Activated T-helper 1 cell treated with anti-CD3 and anti-CD28 coated beads, Interleukin-12 subunit alpha, Interleukin-12 subunit beta, Interleukin-2, Interleukin-4 antibody, amounts not matched to agents 30 ng/mL and 10 ng/mL and 1 ng/mL, durations not matched to agents 14 hours and 24 hours and 36 hours (primary cell): Measurements from ENCODE around the gene CFAP251. TPM values are rescaled to one million over a fixed set of nuclear protein-coding genes. Genes with fewer than 3 reads are reported as not detected.
A peak's percentile ranks its signal among the peaks of the same experiment; 100 is the strongest.

Experiments used
- DNase-seq: peaks from one replicate; pipeline ENCODE4 v3.0.0; 2021; ENCODE audit warnings: low spot score
- H3K27ac Mint-ChIP-seq: one replicate; pipeline ENCODE4 v1.8.0; 2021; ENCODE audit warnings: mild to moderate bottlenecking, mixed read lengths
- H3K27me3 Mint-ChIP-seq: one replicate; pipeline ENCODE4 v1.8.0; 2022; ENCODE audit warnings: mild to moderate bottlenecking, moderate library complexity, mixed read lengths; ENCODE audit not compliant: insufficient read depth
- H3K36me3 Mint-ChIP-seq: one replicate; pipeline ENCODE4 v1.8.0; 2021; ENCODE audit warnings: low read depth, mixed read lengths
- H3K4me1 Mint-ChIP-seq: one replicate; pipeline ENCODE4 v1.8.0; 2021; ENCODE audit warnings: low read depth, mixed read lengths
- H3K4me3 Mint-ChIP-seq: one replicate; pipeline ENCODE4 v1.8.0; 2021; ENCODE audit warnings: mild to moderate bottlenecking, moderate library complexity, mixed read lengths
- H3K9me3 Mint-ChIP-seq: one replicate; pipeline ENCODE4 v1.8.0; 2021; ENCODE audit warnings: mixed read lengths
- intact Hi-C: fragments of 100-400 bp; cut with micrococcal nuclease; formaldehyde crosslinking; loops from one replicate; pipeline ENCODE4 v1.15.1; 2024
- total RNA-seq: library from RNA; stranded (reverse); gene quantifications from 2 replicates; pipeline ENCODE4 v1.2.3, GENCODE V29; 2022

The CFAP251 gene
- total RNA-seq, 1 donor from 2014 or later: 0.65 TPM

GRCh38 chr12:122012184-122012583 lies 93.8 kb downstream of the CFAP251 start:
- H3K36me3 Mint-ChIP-seq: no peaks in the 10 kb centered on the region
- H3K9me3 Mint-ChIP-seq: no peaks in the 10 kb centered on the region
- peaks cover 5% of the 10 kb centered on the region for H3K4me1 Mint-ChIP-seq
- intact Hi-C loops: no loop called here
- peaks cover 5% of the 10 kb centered on the region for H3K27me3 Mint-ChIP-seq
- no peak for DNase-seq
- H3K27ac Mint-ChIP-seq: no peak overlapping the region
- H3K4me3 Mint-ChIP-seq: no peak overlapping the region

GRCh38 chr12:122013136-122013535 lies 94.7 kb downstream of the CFAP251 start:
- Mint-ChIP-seq H3K9me3 (peaks cover under 1% of the 10 kb centered on the region), H3K36me3 (no peaks in the 10 kb centered on the region), H3K27me3 (peaks cover 5% of the 10 kb centered on the region), H3K27ac (no peak overlapping the region), H3K4me1 (no peaks in the 10 kb centered on the region), H3K4me3 (no peak overlapping the region)
- intact Hi-C loops: no loop called here
- no peak for DNase-seq

DNA sequence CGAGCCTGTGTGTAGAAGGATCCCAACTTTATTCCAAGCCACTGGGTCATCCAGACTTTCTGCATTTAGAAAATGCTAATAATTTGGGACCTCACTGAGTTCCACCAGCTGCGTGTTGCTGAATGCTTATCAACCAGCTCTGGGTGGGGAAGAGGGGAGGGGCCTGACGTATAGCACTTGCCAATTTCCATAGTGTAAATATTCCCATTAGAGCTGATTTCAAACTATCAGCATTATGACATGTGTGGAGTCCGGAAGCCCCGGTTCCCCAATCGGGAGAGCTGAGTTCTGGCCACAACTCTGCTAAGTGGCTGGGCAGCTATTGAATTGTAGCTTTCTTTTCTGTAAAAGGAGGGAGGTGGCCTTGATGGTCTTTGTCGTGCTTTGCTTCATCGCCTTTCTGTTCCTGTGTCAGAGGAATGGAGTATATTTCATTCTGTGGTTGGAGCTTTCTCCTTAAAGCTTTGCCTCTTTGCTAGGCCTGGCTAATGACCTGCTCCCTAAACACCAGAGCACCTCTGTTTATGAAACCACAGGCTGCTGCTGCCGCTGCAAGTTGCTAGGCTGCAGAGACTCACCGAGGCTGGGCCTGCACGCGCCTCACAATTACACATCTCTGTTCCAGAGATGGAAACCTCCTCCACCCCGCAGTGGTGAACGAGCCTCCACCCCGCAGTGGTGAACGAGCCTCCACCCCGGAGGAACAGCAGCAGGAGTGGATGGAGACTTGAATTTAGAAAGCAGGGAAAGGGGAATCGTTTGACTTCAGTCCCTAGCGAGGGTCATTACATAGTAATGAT lies 95.6 kb downstream of the CFAP251 start:
- H3K4me1 Mint-ChIP-seq: no peaks in the 10 kb centered on the region
- intact Hi-C loops: no loop called here
- no peak overlapping the region for H3K27ac Mint-ChIP-seq
- peaks cover 13% of the 10 kb centered on the region for H3K27me3 Mint-ChIP-seq
- H3K36me3 Mint-ChIP-seq: no peaks in the 10 kb centered on the region
- H3K4me3 Mint-ChIP-seq: no peak overlapping the region
- H3K9me3 Mint-ChIP-seq: peaks cover 8% of the 10 kb centered on the region
- DNase-seq: no peak

- H3K4me1 Mint-ChIP-seq: no peaks in the 10 kb centered on the region
- no peaks in the 10 kb centered on the region for H3K36me3 Mint-ChIP-seq
Observed at GRCh38 chr12:122014781-122015180, 96.4 kb downstream of the CFAP251 start.

GRCh38 chr12:122018457-122018856 lies 100.1 kb downstream of the CFAP251 start:
- DNase-seq: no peak
- H3K27ac Mint-ChIP-seq: no peak overlapping the region
- intact Hi-C loops: no loop called here
- no peak overlapping the region for H3K4me3 Mint-ChIP-seq
- peaks cover 10% of the 10 kb centered on the region for H3K9me3 Mint-ChIP-seq
- peaks cover 32% of the 10 kb centered on the region for H3K27me3 Mint-ChIP-seq
- H3K4me1 Mint-ChIP-seq: peaks cover 12% of the 10 kb centered on the region
- H3K36me3 Mint-ChIP-seq: peaks cover 4% of the 10 kb centered on the region

More at GRCh38 chr12:122014781-122015180, 96.4 kb downstream of the CFAP251 start:
- no peak overlapping the region for H3K27ac Mint-ChIP-seq
- intact Hi-C loops: no loop called here
- H3K4me3 Mint-ChIP-seq: no peak overlapping the region
- H3K9me3 Mint-ChIP-seq: peaks cover 10% of the 10 kb centered on the region
- peaks cover 19% of the 10 kb centered on the region for H3K27me3 Mint-ChIP-seq
- no peak for DNase-seq

GRCh38 chr12:122018937-122019336 lies 100.5 kb downstream of the CFAP251 start:
- Mint-ChIP-seq H3K4me1 (peaks cover 13% of the 10 kb centered on the region), H3K27ac (no peak overlapping the region), H3K27me3 (peaks cover 32% of the 10 kb centered on the region), H3K36me3 (peaks cover 4% of the 10 kb centered on the region), H3K4me3 (no peak overlapping the region), H3K9me3 (peaks cover 10% of the 10 kb centered on the region)
- intact Hi-C loops: no loop called here
- no peak for DNase-seq

- DNase-seq: no peak
- H3K27ac Mint-ChIP-seq: peak overlapping the region; percentile 65
- H3K4me3 Mint-ChIP-seq: peak overlapping the region; percentile 87
- intact Hi-C loops: loop anchor here (5.0 kb wide), 1 partner anchor 62 kb away; no protein-coding TSS in a partner anchor
- peaks cover 13% of the 10 kb centered on the region for H3K4me1 Mint-ChIP-seq
- H3K9me3 Mint-ChIP-seq: peaks cover 10% of the 10 kb centered on the region
- peaks cover 4% of the 10 kb centered on the region for H3K36me3 Mint-ChIP-seq
- H3K27me3 Mint-ChIP-seq: peaks cover 32% of the 10 kb centered on the region
Observed at GRCh38 chr12:122020795-122021192, 102.4 kb downstream of the CFAP251 start.

DNA sequence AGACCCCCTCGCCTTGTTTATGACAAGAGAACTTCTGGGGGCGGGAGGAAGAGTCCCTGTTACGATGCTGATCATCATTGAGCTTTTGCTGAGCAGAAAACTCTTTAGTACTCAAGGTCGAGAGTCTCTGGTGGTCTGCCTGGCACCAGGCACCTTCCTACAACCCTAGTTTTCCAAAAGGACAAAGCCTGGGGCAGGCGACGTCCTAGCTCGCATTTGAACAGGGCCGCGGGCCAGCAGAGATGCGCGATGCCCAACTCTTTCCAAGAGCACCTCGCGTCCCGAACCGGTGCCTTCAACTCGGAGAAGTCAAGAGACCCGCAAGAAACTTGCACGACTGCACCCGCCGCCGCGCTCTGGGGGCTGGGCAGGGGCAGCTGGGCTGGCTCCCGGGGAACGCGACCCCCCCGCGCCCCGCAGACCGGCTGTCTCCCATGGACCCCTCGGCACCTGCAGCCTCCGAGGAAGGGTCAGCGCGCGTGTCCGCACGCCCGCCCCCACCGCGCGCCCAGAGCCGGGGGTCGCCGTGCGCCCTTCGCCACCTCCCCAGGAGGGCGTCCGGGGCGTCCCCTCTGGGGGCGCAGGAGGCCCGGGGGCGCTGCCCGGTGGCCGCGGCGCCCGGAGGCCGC lies 102.9 kb downstream of the CFAP251 start:
- peaks cover 10% of the 10 kb centered on the region for H3K9me3 Mint-ChIP-seq
- intact Hi-C loops: loop anchor here (5.0 kb wide), 1 partner anchor 61 kb away; no protein-coding TSS in a partner anchor
- no peak for DNase-seq
- peaks cover 32% of the 10 kb centered on the region for H3K27me3 Mint-ChIP-seq
- H3K36me3 Mint-ChIP-seq: peaks cover 4% of the 10 kb centered on the region
- peak overlapping the region; percentile 87 for H3K4me3 Mint-ChIP-seq
- H3K4me1 Mint-ChIP-seq: peaks cover 13% of the 10 kb centered on the region
- H3K27ac Mint-ChIP-seq: peak overlapping the region; percentile 65

DNA sequence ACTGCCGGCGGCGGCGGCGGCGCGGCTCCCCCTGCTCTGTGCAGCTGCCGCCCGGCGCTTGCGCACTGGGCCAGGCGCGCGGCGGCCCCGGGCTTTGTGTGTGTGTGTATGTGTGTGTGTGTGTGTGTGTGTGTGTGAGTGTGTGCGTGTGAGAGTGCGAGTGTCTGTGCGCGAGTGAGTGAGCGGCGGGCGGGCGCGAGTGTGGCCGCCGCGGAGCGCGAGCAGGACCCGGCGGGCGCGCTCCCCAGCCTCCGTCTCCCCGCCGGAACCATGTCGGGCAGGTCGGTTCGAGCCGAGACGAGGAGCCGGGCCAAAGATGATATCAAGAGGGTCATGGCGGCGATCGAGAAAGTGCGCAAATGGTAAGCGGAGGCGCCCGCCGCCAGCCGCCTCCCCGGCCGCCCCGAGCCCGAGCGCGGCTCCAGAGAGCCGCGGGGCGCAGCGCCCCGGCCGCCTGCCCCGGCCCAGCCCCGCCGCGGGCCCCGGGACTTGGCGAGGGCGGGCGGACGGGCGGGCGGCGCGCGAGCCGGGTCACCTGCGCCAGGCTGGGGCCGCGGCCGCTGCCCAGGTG lies 103.5 kb downstream of the CFAP251 start, which contains the start of gene BCL7A:
Gene BCL7A (plus strand): TSS at position 63 of the 571 bp plus-strand sequence. CDS start 208 bp downstream, at position 271.
- peak; percentile 47 for DNase-seq
- intact Hi-C loops: loop anchor here (2.0 to 5.0 kb wide), 2 partner anchors 60 to 103 kb away; partner anchors contain the start of gene CFAP251
- Mint-ChIP-seq H3K27ac (peak within 1 kb of the TSS; percentile 92), H3K4me3 (peak within 1 kb of the TSS; percentile 87), H3K27me3 (peaks cover 32% of the 10 kb centered on the region), H3K36me3 (peaks cover 4% of the 10 kb centered on the region), H3K4me1 (peaks cover 13% of the 10 kb centered on the region), H3K9me3 (peaks cover 10% of the 10 kb centered on the region)

- intact Hi-C loops: loop anchor here (1.0 to 5.0 kb wide), 3 partner anchors 30 to 104 kb away; partner anchors contain the start of gene CFAP251
- peaks cover 13% of the 10 kb centered on the region for H3K4me1 Mint-ChIP-seq
- H3K27me3 Mint-ChIP-seq: peaks cover 32% of the 10 kb centered on the region
- peak; percentile 31 for DNase-seq
- H3K9me3 Mint-ChIP-seq: peaks cover 10% of the 10 kb centered on the region
- peaks cover 4% of the 10 kb centered on the region for H3K36me3 Mint-ChIP-seq
- peak overlapping the region; percentile 76 for H3K4me3 Mint-ChIP-seq
- peak overlapping the region; percentile 65 for H3K27ac Mint-ChIP-seq
Observed at GRCh38 chr12:122022393-122023338, 104.3 kb downstream of the CFAP251 start.

DNA sequence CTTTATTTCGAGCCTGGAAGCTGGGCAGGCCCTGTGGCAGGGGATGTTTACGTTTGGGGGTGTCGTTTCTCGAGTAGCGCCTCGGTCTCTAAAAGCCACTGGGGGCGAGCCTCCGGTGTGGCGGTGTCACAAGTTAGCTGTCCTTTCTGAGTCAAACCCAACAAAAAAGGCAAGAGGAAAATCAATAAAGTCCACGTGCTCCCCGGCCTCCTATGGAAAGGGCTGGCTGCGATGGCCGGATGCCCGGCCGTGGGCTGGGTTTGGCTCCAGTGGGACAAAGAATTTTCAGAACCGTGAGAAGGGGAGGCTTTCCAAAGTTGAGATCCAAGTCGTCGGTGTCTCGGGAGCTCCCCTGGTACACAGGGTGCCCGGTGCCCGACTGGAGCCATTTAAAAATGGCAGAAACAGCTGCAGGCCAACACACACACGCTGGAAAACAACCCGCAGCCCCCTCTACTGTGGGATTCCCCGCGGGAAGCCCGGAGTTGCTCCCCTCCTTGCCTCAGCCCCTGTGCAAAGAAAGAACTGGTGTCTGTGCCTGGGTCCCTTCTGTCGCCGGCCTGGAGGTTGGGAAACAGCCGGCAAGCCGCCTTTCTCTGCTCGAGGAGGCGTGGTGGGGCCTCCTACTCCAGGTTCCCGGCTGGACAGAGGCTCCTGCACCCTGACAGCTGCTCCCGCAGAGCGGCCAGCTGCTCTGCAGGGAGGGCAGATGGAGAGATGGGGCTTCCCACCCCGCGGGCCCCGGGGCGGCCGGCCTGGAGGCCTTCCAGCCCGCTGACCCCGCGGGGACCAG lies 105.1 kb downstream of the CFAP251 start:
- intact Hi-C loops: loop anchor here (1.0 to 5.0 kb wide), 3 partner anchors 31 to 105 kb away; partner anchors contain the start of gene CFAP251
- H3K4me3 Mint-ChIP-seq: peak overlapping the region; percentile 76
- H3K9me3 Mint-ChIP-seq: peaks cover 5% of the 10 kb centered on the region
- H3K4me1 Mint-ChIP-seq: peaks cover 13% of the 10 kb centered on the region
- DNase-seq: no peak
- H3K36me3 Mint-ChIP-seq: peaks cover 4% of the 10 kb centered on the region
- peaks cover 28% of the 10 kb centered on the region for H3K27me3 Mint-ChIP-seq
- peak overlapping the region; percentile 65 for H3K27ac Mint-ChIP-seq
